Stimulated activated CD8-positive, alpha-beta memory T cell treated with anti-CD3 and anti-CD28 coated beads, Interleukin-2, amount 100 ng/mL, for 1 hour (primary cell): ENCODE data around the gene OSBPL2.

Experiments used
- DNase-seq, 2 donors: peaks; one replicate each; pipeline ENCODE4 v3.0.0-alpha.2; 2020; ENCODE audit warnings: low read depth in 2 of 2

OSBPL2 gene

DNA sequence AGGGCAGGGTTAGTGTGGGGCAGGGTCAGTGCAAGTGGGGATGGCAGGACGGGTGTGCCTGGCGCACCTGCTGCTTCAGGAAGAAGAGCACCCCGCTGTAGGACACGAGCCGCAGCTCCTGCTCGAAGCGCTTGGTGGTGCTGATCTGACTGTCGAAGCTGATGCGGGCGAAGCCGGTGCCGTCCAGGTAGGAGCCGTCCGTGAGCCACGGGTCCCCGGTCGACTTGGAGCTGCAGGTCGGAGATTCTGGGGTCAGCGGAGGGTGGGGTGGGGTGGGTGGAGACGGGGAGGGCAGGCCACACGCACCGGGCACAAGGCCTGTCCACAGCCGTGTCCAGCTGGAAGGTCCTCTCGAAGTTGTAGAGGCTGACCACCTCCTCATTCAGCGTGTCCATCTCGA is 74.7 kb downstream of the OSBPL2 start:
- DNase-seq: no peak

GRCh38 chr20:62313460-62314338 is 75.4 kb downstream of the OSBPL2 start:
- DNase-seq: no peak

- DNase-seq: no peak
Observed at GRCh38 chr20:62314339-62314638, 76.0 kb downstream of the OSBPL2 start.

- no peak for DNase-seq
Observed at GRCh38 chr20:62314711-62315302, 76.5 kb downstream of the OSBPL2 start.

- no peak for DNase-seq
Observed at GRCh38 chr20:62315773-62316172, 77.5 kb downstream of the OSBPL2 start.

DNA sequence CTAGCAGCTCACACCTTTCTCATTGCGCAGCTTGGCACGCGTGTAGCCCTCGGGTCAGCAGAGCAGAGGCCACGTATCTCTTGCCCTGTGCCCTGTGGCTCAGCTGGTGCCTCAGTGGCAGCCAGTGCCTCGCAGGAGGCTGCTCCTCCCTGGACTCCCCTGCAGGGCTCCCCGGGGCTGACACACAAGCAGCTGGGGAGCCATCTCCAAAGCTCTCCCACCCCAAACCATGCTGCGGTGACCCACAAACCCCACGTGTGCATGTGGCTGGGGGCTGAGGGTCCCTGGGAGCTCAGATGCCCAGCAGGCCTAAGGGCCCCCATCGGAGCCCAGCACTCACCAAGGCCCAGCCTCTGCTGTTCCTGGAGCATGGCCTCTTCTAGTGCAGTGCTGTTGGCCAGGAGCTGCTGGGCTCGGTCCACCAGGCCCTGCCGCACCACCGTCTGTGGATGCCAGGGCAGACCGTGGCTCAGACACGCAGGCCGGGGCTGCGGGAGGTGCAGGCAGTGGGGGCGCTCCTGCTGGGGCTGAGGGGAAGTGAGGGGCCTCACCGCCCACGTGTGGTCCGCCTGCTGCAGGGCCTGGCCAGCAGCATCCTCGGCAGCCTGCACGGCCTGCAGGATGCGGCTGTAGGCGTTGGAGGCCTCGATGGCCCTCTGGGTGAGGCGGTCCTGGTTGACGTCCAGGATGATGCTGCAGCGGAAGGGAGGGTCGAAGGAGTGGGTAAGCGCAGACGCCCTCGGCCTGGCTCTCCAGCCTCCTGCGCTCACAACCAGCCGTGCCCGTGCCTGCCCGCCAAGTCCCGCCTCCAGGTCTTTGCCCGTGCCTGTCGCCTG is 78.2 kb downstream of the OSBPL2 start:
- no peak for DNase-seq

GRCh38 chr20:62317167-62317655 is 78.9 kb downstream of the OSBPL2 start:
- no peak for DNase-seq

- DNase-seq: no peak
Observed at GRCh38 chr20:62318400-62319345, 80.4 kb downstream of the OSBPL2 start.

DNA sequence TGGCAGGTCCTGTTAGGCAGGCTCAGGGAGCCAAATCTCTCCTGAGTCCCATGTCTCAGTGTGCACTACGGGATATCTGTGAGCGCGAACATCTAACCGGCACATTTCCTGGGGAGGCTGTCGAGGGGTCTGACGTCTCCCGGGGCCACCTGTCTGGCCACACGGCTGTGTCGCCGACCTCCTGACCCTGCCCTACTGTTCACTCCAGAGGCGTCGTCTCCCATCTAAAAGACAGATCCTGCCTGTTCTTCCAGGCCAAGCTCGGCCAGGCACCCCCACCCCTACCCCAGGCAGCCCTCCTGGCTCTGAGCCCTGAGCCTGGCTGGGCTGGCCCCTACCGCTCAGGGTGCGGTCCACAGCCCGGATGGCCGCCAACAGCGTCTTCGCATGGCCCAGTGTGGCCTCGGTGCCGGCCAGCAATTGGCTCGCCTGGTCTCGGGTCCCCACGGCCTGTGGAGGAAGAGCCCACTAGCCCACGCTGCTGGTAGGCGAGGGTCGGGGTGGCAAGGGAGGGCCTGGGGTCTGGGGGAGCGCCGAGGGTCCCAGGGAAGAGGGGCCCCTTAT is 81.1 kb downstream of the OSBPL2 start:
- no peak for DNase-seq

GRCh38 chr20:62320581-62321354 is 82.4 kb downstream of the OSBPL2 start:
- no peak for DNase-seq

GRCh38 chr20:62321521-62321948 is 83.2 kb downstream of the OSBPL2 start:
- no peak for DNase-seq

DNA sequence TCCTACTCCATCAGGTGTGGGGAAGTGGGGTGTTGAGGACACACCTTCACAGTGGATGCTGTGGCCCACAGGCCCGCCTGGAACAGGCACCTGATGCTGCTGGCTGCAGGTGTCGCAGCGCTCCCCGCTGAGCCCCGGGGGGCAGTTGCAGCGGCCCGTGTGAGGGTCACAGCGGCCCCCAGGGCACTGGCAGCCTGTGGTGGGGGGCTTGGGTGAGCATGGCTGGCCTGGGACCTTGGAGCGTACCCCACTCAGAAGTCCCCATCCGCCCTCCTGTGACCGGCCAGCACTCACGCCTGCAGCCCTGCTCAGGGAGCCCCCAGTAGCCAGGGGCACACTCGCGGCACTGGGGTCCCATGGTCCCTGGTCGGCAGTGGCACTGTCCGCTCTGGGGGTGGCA is 83.7 kb downstream of the OSBPL2 start:
- DNase-seq: no peak

GRCh38 chr20:62322492-62323041 is 84.2 kb downstream of the OSBPL2 start:
- no peak for DNase-seq

GRCh38 chr20:62323146-62323979 is 85.0 kb downstream of the OSBPL2 start:
- no peak for DNase-seq

GRCh38 chr20:62323980-62324906 is 85.9 kb downstream of the OSBPL2 start:
- DNase-seq: no peak

DNA sequence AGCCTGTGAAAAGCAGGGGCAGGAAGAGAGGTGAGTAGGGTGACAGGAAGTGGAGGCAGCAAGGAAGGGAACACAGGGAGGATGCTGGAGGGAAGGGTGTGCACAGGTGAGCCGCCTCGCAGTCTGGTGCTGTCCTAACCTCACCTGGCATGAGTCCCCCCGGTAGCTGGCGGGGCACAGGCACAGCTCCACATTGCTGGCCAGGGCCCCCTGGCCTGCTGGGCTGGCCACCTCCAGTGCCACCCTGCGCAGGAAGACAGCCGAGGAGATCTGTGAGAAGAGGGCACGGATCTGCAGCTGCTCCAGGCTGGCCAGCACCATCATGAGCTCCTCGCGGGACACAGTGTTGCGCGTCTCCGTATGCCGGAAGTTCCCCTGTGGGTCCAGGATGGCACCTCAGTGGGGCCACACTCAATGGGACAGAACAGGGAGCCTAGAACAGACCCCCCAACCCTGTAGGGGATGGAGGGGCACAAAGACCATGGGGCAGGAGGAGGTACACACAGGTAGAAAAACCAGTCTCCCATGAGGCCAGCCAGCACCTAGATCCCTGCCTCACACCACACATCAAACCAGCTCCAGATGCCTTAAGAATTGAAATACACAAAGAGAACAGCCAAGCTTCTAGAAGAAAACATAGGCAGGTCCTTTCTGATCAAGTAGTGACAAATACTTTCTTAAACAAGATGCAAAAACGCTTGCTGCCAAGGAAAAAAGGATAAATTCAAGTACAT is 87.0 kb downstream of the OSBPL2 start:
- no peak for DNase-seq

DNA sequence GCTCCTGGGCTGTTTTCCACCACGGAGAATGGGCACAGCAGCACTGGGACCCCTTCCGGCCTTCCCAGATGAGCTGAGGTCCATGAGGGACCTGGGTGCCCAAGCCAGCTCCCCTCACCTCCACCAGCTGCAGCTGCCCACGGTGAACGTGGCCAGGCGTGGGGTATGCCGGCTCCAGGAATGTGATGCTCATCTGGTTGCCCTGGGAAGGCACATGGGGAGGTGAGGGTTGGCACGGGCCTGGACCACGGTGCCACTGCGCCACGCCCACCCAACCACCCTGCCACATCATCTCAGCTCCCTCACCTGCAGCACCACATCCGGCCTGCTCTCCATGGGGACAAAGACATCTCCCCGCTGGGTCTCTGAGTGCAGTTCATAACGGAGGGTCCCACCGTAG is 88.2 kb downstream of the OSBPL2 start:
- DNase-seq: no peak
